Measurements from ENCODE around the gene TANGO2. TPM values are rescaled to one million over a fixed set of nuclear protein-coding genes. Genes with fewer than 3 reads are reported as not detected.

The TANGO2 gene
- total and polyA plus RNA-seq, 3 donors from 2014 or later, result 13.5 to 21.5 (median 19.0) TPM

DNA sequence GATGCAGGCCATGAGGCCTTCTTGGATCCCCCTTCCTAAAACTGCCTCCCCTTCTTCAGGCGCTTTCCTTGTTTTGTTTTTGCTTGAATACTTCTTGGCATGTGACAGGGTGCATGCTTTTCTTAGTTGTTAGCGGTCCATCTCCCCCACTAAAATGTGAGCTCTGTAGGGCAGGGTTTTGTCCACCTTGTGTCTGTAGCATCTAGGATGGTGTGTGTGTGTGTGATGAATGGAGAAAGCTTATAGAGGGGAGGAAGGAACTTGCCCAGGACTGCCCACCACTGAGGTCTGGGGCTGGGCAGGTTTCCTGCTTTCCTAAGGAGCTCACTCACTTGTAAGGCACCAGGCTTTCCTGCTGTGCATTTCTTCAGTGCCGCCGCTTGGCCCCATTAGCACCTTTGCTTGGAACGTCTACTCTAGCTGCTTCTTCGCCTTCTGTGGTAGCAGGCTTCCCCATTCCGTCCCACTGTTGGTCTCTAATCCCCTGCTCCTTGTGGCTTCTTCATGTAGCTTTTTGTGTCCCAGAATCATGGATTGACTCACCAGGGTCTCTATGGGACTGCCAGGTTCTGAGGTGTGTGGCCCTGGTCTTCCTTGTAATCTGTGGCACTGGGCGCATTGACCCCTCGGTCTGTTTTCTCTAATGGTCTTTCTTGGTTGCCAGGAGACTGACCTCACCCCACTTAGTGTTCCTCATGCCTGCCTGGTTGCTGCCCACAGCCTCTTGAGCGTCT, 62.4 kb downstream of the TANGO2 start:
- no peaks in the 10 kb centered on the region for H3K36me3 ChIP-seq (ENCODE audit: low read depth, missing control alignments)

DNA sequence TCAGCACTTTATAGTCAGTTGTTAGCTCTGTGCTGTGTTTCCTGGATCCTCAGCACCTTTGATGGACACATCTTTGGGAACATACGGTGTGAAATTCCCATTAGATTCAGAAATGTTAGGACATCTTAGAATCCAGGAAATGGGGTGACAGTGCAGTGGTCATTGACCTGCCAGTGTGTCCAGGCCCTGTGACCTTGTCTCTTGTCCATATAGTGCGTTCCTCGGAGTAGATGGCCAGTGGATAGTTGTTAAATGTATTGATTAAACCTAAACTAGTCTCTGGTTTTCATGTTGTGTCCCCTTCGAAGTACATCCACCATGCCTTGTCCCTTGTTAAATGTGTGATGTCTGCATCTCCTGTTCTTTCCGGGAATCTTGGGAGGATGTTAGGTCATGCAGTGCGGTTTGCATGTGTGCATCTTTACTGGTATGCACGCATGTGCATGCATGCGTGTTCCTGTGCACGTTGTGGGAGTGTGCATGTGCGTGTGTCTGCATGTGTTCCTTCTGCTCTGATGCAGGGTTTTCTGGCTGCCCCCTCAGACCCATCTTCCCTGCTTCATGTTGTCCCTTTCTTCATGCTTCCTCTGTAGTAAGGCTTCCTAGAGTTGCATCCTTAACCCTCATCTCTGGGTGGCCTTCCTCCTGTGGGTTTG, 63.1 kb downstream of the TANGO2 start:
- Histone ChIP-seq H3K4me3 (no peak overlapping the region), H3K9me3 (no peaks in the 10 kb centered on the region), H3K27me3 (no peaks in the 10 kb centered on the region), H3K36me3 (ENCODE audit: low read depth, missing control alignments) (no peaks in the 10 kb centered on the region), H3K27ac (no peak overlapping the region), H3K4me1 (peaks cover 37% of the 10 kb centered on the region)
- intact Hi-C loops (cut with DNase I; ENCODE audit: low total_unique reads), result no loop called here
- WGBS, 2 donors, result 78 to 86% methylated on average over 10 of the region's 10 CpGs
- no peak for TF ChIP-seq POLR2A (IDR thresholded peaks at IDR 0.05)
- TF ChIP-seq, protein P1, sequence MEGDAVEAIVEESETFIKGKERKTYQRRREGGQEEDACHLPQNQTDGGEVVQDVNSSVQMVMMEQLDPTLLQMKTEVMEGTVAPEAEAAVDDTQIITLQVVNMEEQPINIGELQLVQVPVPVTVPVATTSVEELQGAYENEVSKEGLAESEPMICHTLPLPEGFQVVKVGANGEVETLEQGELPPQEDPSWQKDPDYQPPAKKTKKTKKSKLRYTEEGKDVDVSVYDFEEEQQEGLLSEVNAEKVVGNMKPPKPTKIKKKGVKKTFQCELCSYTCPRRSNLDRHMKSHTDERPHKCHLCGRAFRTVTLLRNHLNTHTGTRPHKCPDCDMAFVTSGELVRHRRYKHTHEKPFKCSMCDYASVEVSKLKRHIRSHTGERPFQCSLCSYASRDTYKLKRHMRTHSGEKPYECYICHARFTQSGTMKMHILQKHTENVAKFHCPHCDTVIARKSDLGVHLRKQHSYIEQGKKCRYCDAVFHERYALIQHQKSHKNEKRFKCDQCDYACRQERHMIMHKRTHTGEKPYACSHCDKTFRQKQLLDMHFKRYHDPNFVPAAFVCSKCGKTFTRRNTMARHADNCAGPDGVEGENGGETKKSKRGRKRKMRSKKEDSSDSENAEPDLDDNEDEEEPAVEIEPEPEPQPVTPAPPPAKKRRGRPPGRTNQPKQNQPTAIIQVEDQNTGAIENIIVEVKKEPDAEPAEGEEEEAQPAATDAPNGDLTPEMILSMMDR (IDR thresholded peaks at IDR 0.05), result no peak
- no peak for DNase-seq

More for the DNA sequence above, 62.4 kb downstream of the TANGO2 start:
- intact Hi-C loops (cut with DNase I; ENCODE audit: low total_unique reads), result no loop called here
- H3K27me3 ChIP-seq, result no peaks in the 10 kb centered on the region
- H3K4me1 ChIP-seq, result peaks cover 37% of the 10 kb centered on the region
- no peak overlapping the region for H3K27ac ChIP-seq
- H3K4me3 ChIP-seq, result no peak overlapping the region
- TF ChIP-seq POLR2A (IDR thresholded peaks at IDR 0.05), result no peak
- TF ChIP-seq, protein P1 (IDR thresholded peaks at IDR 0.05), result no peak
- no peaks in the 10 kb centered on the region for H3K9me3 ChIP-seq
- WGBS, 2 donors, result 89% methylated on average over 10 of the region's 10 CpGs
- no peak for DNase-seq

DNA sequence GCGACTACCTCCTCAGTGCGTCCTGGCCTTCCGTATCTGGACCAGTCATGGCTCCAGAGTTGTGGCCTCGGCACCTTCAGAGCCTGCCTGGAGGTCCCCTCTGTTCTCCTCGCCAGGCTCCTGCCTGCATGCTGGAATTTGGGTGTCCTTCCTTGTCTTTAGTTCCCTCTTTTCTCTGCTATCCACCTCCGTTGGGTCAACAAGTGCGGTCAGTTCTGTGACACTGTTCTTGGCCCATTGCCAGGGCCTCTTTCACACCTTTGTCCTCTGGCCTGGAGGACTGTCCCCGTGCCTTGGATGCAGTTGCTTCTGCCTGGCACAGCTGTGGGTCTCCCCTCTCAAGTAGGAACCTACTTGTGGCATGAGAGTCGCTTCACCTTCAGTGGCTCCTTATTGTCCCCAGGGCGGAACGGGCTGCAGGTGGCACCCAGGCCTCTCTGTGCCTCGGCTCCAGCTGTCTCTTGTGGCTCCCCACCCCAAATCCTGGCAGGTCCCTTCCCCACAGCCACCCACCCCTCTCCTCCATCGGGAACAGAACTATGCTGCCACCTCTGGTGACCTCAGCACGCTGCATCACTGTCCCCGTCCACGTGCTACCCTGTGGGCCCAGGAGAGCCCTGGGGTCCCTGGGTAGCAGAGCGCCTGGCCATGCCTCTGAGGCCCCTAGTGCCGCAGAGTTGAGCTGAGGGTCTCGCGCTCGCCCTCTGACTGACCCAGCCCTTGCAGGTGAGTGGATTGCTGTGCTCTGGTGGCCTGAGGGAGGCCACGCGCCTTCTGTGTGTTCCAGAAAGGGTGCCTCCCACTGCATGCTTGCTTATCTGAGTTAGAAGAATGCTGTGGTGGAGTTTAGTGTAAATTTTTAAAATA, 63.9 kb downstream of the TANGO2 start:
- WGBS, 2 donors, result 62 to 72% methylated on average over 21 to 23 of the region's 23 CpGs
- Histone ChIP-seq H3K36me3 (ENCODE audit: low read depth, missing control alignments) (no peaks in the 10 kb centered on the region), H3K9me3 (no peaks in the 10 kb centered on the region), H3K27ac (no peak overlapping the region), H3K27me3 (no peaks in the 10 kb centered on the region), H3K4me1 (peaks cover 37% of the 10 kb centered on the region), H3K4me3 (no peak overlapping the region)
- DNase-seq, result peak; percentile 55
- TF ChIP-seq, protein P1 (IDR thresholded peaks at IDR 0.05), result peak in 1 of 3 experiments; percentile 21
- TF ChIP-seq POLR2A (IDR thresholded peaks at IDR 0.05), result no peak
- intact Hi-C loops (cut with DNase I; ENCODE audit: low total_unique reads), result no loop called here

DNA sequence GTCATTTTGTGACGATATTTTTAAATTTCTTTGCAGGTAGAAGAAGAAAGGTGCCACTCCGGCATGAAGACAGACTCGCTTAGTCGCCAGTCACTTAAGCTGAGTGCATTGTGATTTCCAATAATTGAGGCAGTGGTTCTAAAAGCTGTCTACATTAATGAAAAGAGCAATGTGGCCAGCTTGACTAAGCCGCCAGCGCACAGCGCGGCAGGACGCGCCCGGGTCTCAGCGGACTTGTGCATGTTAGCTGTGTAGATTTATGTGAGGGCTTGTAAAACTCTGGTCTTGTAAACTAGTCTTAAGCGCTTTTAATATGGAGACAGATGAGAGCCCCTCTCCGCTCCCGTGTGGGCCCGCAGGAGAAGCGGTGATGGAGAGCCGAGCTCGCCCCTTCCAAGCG, 64.7 kb downstream of the TANGO2 start:
- H3K27me3 ChIP-seq, result no peaks in the 10 kb centered on the region
- H3K9me3 ChIP-seq, result no peaks in the 10 kb centered on the region
- 94 to 96% methylated on average over 20 of the region's 20 CpGs for WGBS, 2 donors
- H3K4me3 ChIP-seq, result no peak overlapping the region
- no peak overlapping the region for H3K27ac ChIP-seq
- TF ChIP-seq, protein P1 (IDR thresholded peaks at IDR 0.05), result no peak
- no peak for TF ChIP-seq POLR2A (IDR thresholded peaks at IDR 0.05)
- DNase-seq, result no peak
- H3K4me1 ChIP-seq, result peaks cover 37% of the 10 kb centered on the region
- no peaks in the 10 kb centered on the region for H3K36me3 ChIP-seq (ENCODE audit: low read depth, missing control alignments)
- intact Hi-C loops (cut with DNase I; ENCODE audit: low total_unique reads), result no loop called here
